Smooth muscle cell (in vitro differentiated cells): ENCODE results near the gene S1PR5. TPM values are rescaled to one million over a fixed set of nuclear protein-coding genes. Genes with fewer than 3 reads are reported as not detected.

Experiments
- DNase-seq: peaks from one replicate; lab custom pipeline; 2025; ENCODE audit not compliant: unreplicated experiment; lab: John Stamatoyannopoulos, UW
- H2AFZ ChIP-seq: fragments of 200-600 bp; sonication (generic); 2 replicates; pipeline ENCODE4 v1.6.0; 2016; ENCODE audit warnings: antibody characterized with exemption, low read depth, mild to moderate bottlenecking
- H3F3A ChIP-seq: fragments of 200-600 bp; sonication (generic); 2 replicates; pipeline ENCODE4 v1.6.0; 2017; ENCODE audit warnings: antibody characterized with exemption, low read depth
- H3K27ac ChIP-seq: fragments of 200-600 bp; sonication (generic); 2 replicates; pipeline ENCODE4 v1.5.1; 2016; ENCODE audit warnings: low read depth, mild to moderate bottlenecking
- H3K27me3 ChIP-seq: fragments of 200-600 bp; sonication (generic); 2 replicates; pipeline ENCODE4 v1.6.1; 2016; ENCODE audit warnings: low read depth, mild to moderate bottlenecking
- H3K36me3 ChIP-seq: fragments of 200-600 bp; sonication (generic); 2 replicates; pipeline ENCODE4 v1.5.1; 2016; ENCODE audit warnings: low read depth
- H3K4me1 ChIP-seq: fragments of 200-600 bp; sonication (generic); 2 replicates; pipeline ENCODE4 v1.5.1; 2016; ENCODE audit warnings: low read depth
- H3K4me2 ChIP-seq: fragments of 200-600 bp; sonication (generic); 2 replicates; pipeline ENCODE4 v1.6.0; 2016; ENCODE audit warnings: mild to moderate bottlenecking
- H3K4me3 ChIP-seq: fragments of 200-600 bp; sonication (generic); 2 replicates; pipeline ENCODE4 v1.5.1; 2016; ENCODE audit warnings: mild to moderate bottlenecking
- H3K79me2 ChIP-seq: fragments of 200-600 bp; sonication (generic); 2 replicates; pipeline ENCODE4 v1.6.0; 2016; ENCODE audit warnings: low read depth, mild to moderate bottlenecking
- H3K9ac ChIP-seq: fragments of 200-600 bp; sonication (generic); 2 replicates; pipeline ENCODE4 v1.6.0; 2016; ENCODE audit warnings: low read depth
- H3K9me3 ChIP-seq: fragments of 200-600 bp; sonication (generic); replicated peaks from 2 replicates; pipeline ENCODE4 v1.5.1; 2016; ENCODE audit warnings: low read depth
- H4K20me1 ChIP-seq: fragments of 200-600 bp; sonication (generic); 2 replicates; pipeline ENCODE4 v1.6.0; 2016; ENCODE audit warnings: low read depth
- CTCF ChIP-seq: fragments of 200-600 bp; sonication (generic); IDR thresholded peaks from 2 replicates; pipeline ENCODE4 v1.5.1; 2017; ENCODE audit warnings: borderline replicate concordance, mild to moderate bottlenecking, antibody characterized with exemption; ENCODE audit not compliant: insufficient read depth, poor library complexity, severe bottlenecking
- WGBS: methylation state at CpG from one replicate; pipeline ENCODE4 v1.1.7; 2016; ENCODE audit warnings: low lambda C conversion rate; 5-methylcytosine and 5-hydroxymethylcytosine counted together
- polyA plus RNA-seq: library from polyadenylated mRNA; unstranded; fragments of >200 nt; fragmentation: Nextera tagmentation; extraction: Ambion mirVana; gene quantifications from 2 replicates; pipeline ENCODE4 v1.2.1, GENCODE V29; 2016
- total RNA-seq: library from RNA; depleted of rRNA; stranded (reverse); fragments of >200 nt; gene quantifications from 2 replicates; pipeline ENCODE4 v1.2.3, GENCODE V29; 2014

Gene S1PR5
- total and polyA plus RNA-seq, 2 experiments from 2014 or later = 5.3 to 9.0 TPM

GRCh38 chr19:10501971-10502523, 15.2 kb downstream of the S1PR5 start:
- Histone ChIP-seq H3K27ac (peak overlapping the region; percentile 75), H3K27me3 (no peaks in the 10 kb centered on the region), H3K4me2 (peak overlapping the region; percentile 89), H3K36me3 (no peaks in the 10 kb centered on the region), H3K79me2 (peaks cover 39% of the 10 kb centered on the region), H3K9me3 (no peaks in the 10 kb centered on the region), H3K4me1 (peaks cover 11% of the 10 kb centered on the region), H3F3A (no peaks in the 10 kb centered on the region), H2AFZ (peak overlapping the region; percentile 92), H4K20me1 (no peaks in the 10 kb centered on the region), H3K9ac (peak overlapping the region; percentile 92), H3K4me3 (peak overlapping the region; percentile 85)
- 4% methylated on average over 35 of the region's 35 CpGs for WGBS
- peak; percentile 47 for DNase-seq
- TF ChIP-seq CTCF = no peak

- Histone ChIP-seq H4K20me1 (no peaks in the 10 kb centered on the region), H3F3A (no peaks in the 10 kb centered on the region), H3K9ac (no peak overlapping the region), H3K4me1 (peaks cover 11% of the 10 kb centered on the region), H3K4me2 (no peak overlapping the region), H3K27me3 (no peaks in the 10 kb centered on the region), H2AFZ (no peak overlapping the region), H3K9me3 (no peaks in the 10 kb centered on the region), H3K79me2 (peaks cover 44% of the 10 kb centered on the region), H3K4me3 (no peak overlapping the region), H3K27ac (no peak overlapping the region), H3K36me3 (peaks cover 5% of the 10 kb centered on the region)
- DNase-seq = no peak
- TF ChIP-seq CTCF = no peak
- WGBS = 86% methylated on average over 2 of the region's 2 CpGs
Measured at GRCh38 chr19:10500247-10500592, 17.0 kb downstream of the S1PR5 start.

- H3K4me1 ChIP-seq = peaks cover 11% of the 10 kb centered on the region
- no peaks in the 10 kb centered on the region for H3K27me3 ChIP-seq
- no peaks in the 10 kb centered on the region for H4K20me1 ChIP-seq
- 94% methylated on average over 24 of the region's 24 CpGs for WGBS
- no peak overlapping the region for H3K9ac ChIP-seq
- H3K4me2 ChIP-seq = no peak overlapping the region
- no peak for DNase-seq
- peaks cover 6% of the 10 kb centered on the region for H3K36me3 ChIP-seq
- TF ChIP-seq CTCF = no peak
- H3K4me3 ChIP-seq = no peak overlapping the region
- no peak overlapping the region for H2AFZ ChIP-seq
- no peaks in the 10 kb centered on the region for H3F3A ChIP-seq
- peaks cover 44% of the 10 kb centered on the region for H3K79me2 ChIP-seq
- no peaks in the 10 kb centered on the region for H3K9me3 ChIP-seq
- no peak overlapping the region for H3K27ac ChIP-seq
Measured at GRCh38 chr19:10499550-10500246, 17.5 kb downstream of the S1PR5 start.

GRCh38 chr19:10497371-10497770, 19.9 kb downstream of the S1PR5 start:
- no peak for DNase-seq
- peaks cover 44% of the 10 kb centered on the region for H3K79me2 ChIP-seq
- H3K4me3 ChIP-seq = no peak overlapping the region
- no peaks in the 10 kb centered on the region for H3F3A ChIP-seq
- H3K36me3 ChIP-seq = peaks cover 6% of the 10 kb centered on the region
- TF ChIP-seq CTCF = no peak
- no peaks in the 10 kb centered on the region for H3K9me3 ChIP-seq
- no peak overlapping the region for H3K27ac ChIP-seq
- peaks cover 11% of the 10 kb centered on the region for H3K4me1 ChIP-seq
- WGBS = 98% methylated on average over 4 of the region's 4 CpGs
- H3K27me3 ChIP-seq = no peaks in the 10 kb centered on the region
- no peak overlapping the region for H3K9ac ChIP-seq
- H4K20me1 ChIP-seq = peaks cover 3% of the 10 kb centered on the region
- H2AFZ ChIP-seq = no peak overlapping the region
- no peak overlapping the region for H3K4me2 ChIP-seq
